Measurements from ENCODE around the gene ULBP1.
"Not testable (repeated sequence)": the region's sequence is repeated elsewhere in the genome, so short reads cannot be mapped to it uniquely, and the experiment has no call there.

Gene ULBP1

DNA sequence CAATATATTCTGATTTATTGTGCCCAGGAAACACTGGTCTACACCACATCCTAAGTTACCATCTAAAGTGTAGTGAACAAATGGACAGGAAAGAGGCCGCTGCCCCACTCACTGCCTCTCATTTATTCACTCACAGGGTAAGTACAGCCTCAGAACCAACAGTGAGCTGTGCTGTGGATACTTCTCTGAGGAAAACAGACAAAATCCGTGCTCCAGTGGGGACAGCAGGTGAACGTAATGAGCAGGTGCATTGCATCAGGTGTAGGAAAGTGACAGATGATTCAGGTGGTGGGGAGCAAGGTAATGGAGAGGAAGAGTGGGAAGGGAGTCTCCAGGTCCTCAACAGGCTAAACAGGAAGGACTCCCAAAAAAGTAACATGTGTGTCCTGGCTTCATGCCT lies 30.3 kb upstream of the ULBP1 start:
- no peak for DNase-seq (ENCODE audit: low read depth in 2 of 2)

DNA sequence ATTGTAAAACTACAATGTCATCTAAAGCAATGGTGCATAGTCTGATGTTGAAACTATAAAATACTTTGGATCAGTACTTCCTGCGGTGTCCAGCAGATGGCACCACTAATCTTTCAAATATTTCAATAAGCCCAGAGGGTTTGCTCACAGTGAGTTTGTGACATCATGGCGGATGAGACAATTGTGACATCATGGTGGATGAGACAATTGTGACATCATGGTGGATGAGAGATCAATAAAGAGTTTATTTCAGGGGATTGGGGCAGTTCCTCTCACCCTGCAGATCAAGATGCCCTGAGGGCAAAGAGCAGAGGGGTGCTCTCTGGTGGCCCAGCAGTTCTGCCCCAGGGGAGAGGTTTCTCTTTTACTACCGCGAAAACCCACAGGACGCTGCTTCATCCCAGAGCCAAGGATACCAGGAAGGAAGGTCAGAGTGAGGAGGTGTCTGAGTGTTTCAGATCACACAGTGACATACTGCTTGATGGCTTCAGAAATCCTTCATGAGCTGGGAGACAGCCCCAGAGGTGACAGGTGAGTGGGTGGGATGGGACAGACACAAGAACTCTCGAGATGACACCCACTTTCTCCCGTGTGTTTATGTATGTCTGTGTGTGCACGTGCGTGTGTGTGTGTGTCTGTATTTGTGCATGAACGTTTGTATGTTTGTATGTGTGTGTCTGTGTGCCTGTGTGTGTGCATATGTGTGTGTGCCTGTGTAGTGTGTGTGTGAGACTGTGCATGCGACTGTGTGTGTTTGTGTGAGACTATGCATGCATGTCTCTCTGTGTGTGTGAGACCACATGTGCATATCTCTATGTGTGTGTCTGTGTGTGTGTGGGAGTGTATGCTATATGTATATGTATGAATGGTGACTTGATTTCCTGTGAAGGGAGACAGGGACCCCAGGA lies 29.2 kb upstream of the ULBP1 start:
- peak in 1 of 2 donors; percentile 41 for DNase-seq (ENCODE audit: low read depth in 2 of 2)

DNA sequence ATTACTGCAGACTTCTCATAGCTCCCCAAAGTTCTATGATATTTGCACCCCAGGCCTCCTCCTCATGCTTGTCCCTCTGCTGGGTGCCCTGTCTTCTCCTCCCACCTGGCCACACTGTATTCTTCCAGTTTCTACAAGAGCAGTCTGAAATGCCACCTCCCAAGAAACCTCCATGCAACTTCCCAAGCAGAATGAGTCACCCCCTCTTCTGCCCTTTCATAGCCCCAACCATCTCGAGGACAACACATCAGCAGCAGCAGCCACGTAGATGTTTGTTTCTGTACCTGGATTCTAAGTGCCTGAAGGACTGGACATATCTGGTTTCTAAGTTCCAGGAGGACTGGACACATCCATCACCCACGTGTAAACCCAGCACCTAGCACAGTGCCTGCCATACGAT lies 28.5 kb upstream of the ULBP1 start:
- no peak for DNase-seq (ENCODE audit: low read depth in 2 of 2)

DNA sequence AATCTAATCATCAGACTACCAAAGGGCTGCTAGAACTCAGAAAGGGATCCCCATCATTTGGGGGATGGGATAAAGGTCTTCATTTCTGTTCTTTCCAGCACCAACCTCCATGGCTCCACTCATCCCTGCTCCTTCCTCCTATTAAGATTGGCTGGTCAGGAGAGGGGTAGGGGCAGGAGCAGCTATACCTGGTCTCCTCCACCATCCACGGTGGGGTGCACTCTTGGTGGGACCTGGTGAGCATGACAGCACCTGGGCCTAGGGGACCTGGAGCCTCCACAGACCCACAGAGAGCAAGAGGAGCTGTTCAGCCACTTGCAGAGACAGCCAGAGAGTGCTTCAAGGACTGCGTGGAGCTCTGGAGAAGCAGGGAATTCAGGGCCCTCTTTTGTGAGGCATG lies 28.1 kb upstream of the ULBP1 start:
- no peak for DNase-seq (ENCODE audit: low read depth in 2 of 2)

DNA sequence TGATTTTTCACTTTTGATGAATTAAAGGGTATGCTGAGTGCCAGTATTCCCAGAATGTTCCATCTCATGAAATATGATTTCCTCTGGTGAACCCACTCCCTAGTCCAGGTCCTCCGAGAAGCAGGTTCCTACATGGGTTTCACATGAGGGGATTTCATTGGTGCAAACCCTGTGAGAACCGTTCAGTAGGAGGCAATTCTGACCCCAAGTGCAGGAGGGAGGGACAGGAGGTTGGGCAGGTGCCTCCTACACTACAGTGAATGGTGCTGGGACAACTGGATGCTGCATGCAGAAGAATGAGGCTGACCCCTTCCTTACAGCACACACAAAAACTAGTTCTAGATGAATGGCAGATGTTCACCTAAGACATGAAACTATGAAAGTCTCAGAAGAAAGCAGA lies 27.0 kb upstream of the ULBP1 start:
- DNase-seq (ENCODE audit: low read depth in 2 of 2) = no peak

DNA sequence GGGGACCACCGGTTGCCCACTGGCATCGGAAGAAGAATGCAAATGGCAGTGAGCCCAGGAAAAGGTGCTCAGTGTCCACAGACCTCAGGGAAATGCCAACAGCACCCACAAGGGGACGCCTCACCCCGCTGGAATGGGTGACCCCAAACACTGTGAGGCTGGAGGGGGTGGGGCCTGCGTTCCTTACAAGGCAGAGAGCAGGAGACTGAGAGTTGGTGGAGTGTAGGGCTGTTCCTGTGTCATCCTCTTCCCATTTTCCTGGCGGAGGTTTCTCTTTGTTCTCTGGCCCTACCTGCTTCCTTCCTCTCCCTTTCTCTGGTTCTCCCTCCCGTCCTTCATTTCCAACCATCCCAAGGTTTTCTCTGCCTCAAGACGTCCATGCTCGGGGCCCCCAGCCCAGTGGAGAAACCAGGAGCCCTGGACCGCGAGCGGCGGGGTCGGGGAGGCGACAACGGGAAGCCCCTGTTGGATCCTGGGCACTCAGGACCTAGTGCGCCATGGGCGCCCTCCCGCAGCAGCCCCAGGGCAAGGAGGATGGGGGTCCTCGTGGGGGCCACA lies 25.7 kb upstream of the ULBP1 start:
- DNase-seq (ENCODE audit: low read depth in 2 of 2) = not testable (repeated sequence)

DNA sequence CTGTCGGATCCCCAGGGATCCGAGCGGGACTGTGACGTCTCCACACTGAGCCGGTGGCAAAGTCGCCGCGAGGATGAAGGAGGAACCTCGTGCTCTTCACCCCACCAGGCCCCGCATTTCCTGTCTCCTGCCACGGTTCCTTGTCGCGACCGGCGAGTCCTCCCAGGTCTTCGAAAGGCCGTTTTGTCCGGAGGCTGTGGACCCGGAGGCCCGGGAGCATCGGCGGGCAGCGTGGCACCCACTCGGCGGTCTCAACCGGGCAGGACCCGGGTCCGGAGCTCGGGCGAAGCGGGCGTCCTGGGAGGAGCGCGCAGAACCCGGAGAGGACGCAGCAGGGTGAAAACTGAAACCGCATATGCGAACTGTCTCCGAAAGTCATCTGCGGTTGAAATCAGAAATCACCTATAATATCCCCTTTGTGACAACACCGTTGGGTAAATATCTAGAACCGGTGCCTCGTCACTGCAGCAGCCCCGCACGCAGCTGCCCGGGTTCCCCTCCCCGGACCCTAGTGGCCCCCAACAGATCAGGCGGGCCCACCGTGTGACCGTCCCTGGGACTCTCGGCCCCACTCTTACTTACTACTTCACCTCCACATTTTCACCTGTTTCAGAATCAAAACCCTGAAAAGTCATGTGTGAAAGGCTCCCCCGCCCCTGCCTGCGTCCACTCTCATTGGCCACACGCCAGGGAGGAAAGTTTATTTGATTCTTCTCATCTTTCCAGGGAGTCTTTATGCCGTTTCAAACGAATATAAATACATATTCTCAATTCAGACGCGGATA lies 25.0 kb upstream of the ULBP1 start:
- DNase-seq (ENCODE audit: low read depth in 2 of 2) = no peak

DNA sequence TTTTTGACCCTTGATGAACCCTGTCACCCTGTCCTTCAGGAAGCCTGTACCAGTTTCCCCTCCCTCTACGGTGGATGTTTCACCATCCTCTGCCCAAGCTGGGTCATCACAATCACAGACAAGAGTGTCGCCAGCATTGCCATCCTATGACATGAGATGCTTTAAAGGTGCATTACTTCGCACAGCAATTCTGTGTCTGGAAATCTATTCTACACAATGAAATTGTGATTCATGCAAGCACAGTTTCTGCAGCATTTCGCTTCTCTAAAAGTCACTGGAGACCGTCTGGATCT lies 24.4 kb upstream of the ULBP1 start:
- DNase-seq (ENCODE audit: low read depth in 2 of 2) = no peak

DNA sequence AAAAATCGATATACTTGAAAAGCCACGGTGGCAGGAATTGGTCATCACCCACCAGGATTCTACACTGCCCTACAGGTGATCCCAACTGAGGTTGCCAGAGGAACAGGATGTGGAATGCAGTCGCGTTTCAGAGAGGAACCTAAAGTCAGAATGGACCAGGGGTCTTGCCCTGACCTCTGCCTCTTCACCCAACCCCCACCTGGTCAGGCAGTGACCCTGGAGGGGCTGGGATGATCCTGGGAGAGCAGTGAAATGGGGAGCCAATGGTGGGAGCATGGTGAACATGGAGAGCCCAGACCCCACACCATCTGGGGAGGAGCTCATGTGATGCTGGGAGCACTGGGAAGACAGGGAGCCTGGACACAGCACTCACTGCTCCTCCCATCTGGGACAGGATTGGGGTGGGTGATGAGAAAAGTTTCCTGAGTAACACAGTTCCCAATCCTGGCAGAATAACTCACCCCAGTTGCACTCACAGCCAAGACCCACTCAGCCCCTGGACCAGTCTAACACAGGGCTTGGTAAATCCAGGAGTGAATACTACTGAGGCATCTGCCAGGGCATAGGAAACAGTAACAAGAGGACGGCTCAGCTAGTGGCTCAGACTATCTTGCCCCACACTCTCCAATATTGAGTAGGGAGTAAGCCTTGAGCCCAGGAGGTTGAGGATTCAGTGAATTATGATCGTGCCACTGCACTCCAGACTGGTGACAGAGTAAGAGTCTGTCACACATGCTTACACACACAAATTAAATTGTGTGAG lies 23.7 kb upstream of the ULBP1 start:
- DNase-seq (ENCODE audit: low read depth in 2 of 2) = no peak

DNA sequence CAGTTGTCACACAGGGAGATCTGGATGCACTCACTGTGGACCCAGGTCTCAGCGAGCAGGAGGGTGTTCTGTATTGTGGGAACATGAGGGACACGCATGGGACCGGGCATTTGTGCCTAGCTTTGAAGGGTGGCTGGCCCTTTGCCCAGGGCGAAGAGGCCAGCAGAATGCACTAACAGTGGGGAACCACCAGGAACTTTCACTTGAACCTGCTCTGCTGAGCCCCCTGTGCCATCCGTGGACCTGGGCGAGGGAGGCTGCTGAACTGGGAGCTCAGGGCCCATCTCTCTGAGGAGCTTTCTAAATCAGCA lies 23.1 kb upstream of the ULBP1 start:
- no peak for DNase-seq (ENCODE audit: low read depth in 2 of 2)

DNA sequence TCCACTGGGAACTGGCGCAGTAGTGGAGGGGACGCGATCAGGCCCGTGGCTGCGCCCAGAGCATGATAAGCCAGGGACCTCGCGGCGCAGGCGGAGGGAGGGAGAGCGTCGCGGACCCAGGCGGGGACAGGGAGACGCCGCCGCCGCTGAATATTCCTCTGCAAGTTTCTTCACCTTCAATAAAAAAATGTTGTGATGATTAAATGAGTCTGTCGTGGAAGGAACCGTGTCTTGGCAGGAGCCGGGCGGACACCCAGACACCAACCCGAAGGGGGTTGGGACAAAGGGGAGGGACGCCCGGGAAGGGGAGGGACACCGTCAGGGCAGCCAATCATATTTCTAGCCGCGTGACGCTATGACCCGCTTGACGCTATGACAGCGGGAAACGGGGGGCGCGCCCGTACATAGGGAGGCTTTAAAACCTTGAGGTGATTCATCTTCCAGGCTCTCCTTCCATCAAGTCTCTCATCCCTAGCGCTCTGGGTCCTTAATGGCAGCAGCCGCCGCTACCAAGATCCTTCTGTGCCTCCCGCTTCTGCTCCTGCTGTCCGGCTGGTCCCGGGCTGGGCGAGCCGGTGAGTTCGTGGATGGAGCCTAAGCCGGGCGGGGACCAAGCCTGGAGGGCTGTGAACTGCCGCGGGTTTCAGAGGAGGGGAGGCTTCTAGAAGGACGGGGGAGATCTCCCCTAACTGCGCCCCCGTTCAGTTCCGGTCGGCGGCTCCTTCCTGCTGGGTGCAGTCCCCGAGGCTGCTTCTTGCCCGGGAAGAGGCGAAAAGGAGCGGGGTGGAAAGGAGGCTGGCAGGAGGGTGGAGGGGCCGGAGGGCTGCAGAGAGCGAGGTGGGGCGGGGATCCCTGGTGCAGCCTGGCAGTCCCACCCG lies 21.9 kb upstream of the ULBP1 start, which contains the start of gene ULBP2:
ULBP2 (plus strand) TSS at position 432 of the 878 bp plus-strand sequence; CDS start at position 491, 59 bp downstream.
- DNase-seq (ENCODE audit: low read depth in 2 of 2) = peak; percentile 84 to 89

DNA sequence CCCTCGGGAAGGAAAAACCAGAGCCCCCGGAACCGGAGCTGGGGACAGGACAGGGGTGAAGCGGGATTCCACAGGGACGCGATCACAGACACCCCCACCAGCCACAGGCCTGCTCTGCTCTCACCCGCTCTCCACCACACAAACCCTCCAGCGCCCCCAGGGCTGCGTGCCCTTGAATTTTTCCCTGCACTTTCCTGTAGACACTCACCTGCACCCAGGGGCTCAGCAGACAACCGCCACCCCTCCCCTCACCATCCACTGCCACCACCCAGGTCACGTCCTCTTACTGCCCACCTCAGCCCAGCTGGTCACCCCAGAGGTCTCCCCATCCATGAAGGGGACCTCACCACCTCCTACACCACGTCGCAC lies 21.3 kb upstream of the ULBP1 start:
- DNase-seq (ENCODE audit: low read depth in 2 of 2) = no peak

DNA sequence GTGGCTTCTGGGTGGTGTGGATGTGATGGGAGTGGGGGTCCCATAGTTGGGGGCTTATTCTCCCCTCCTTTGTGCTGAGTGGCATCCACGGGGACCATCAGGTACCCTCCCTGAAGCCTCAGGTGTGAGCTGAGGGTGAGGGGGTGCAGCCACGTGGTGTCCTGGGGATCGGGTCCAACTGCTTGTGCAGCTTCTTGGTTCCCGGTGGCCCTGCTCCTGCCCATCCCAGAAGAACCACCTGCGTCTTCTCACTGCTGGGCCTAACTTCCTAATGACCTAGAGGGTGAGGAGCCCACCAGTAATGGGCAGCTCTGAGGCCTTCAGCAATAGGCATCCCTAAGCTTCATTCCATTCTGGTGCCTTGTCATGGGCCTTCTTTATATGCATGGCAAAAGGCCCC lies 20.4 kb upstream of the ULBP1 start:
- DNase-seq (ENCODE audit: low read depth in 2 of 2) = not testable (repeated sequence)

DNA sequence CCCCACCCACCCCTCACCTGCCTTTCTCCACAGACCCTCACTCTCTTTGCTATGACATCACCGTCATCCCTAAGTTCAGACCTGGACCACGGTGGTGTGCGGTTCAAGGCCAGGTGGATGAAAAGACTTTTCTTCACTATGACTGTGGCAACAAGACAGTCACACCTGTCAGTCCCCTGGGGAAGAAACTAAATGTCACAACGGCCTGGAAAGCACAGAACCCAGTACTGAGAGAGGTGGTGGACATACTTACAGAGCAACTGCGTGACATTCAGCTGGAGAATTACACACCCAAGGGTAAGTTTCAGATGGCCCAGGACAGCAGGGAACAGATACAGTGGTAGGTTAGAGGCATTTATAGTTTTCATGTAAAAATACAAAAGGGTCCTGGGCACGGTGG lies 18.5 kb upstream of the ULBP1 start:
- DNase-seq (ENCODE audit: low read depth in 2 of 2) = not testable (repeated sequence)

DNA sequence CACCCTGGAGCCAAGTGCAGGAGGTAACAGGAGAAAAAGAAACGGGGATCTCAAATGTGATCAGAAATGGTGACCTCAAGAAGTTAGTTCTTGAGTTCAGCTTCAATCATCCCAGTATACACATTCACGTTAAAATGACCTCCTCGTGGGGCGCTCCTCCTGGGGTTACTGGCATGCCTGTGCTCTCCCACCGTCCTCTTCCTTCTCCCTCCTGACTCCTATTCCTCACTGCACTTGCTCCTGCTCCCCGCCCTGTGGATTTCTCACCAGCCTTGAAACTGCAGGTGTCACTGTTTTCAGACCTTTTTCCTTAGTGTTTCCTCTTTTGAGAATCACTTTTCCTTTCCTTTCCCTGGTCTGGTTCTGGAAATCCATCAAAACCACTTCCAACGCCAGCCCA lies 17.1 kb upstream of the ULBP1 start:
- not testable (repeated sequence) for DNase-seq (ENCODE audit: low read depth in 2 of 2)

DNA sequence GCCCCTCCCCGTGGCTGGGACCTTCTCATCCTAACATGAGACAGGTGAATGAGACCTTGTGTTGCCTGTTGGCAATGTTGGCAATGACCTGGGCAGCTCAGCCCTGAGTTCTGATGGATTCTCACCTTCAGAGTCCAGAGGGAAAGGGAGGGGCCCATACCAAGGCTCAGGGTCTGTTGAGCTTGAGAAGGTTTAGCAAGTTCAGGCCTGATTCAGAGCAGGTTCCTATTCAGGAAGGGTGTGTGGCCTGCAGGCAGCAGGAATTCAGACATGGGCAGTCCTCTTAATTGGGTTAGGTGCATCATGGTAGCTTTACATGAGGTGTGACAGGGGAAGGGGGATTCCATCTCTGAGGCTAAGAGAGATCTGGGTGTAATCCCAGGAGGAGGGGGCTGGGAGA lies 16.2 kb upstream of the ULBP1 start:
- not testable (repeated sequence) for DNase-seq (ENCODE audit: low read depth in 2 of 2)

DNA sequence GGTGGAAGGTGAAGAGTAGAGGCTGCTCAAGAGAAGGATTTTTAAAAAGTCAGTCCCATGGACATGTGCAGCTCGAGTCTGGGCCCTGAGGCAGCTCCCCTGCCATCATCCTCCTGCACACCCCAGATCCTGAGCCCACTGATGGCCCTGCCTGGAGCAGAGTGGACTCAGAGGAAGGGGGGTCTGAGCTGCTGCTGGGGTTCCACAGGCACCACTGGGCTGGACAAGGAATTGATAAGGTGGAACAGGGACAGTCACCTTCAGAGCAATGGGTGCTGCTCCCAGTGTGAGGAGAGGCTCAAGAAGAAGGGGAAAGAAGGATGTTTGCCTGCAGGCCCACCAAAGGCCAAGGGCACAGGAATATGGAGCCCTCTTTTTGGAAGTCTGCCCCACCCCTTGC lies 15.7 kb upstream of the ULBP1 start:
- no peak for DNase-seq (ENCODE audit: low read depth in 2 of 2)

DNA sequence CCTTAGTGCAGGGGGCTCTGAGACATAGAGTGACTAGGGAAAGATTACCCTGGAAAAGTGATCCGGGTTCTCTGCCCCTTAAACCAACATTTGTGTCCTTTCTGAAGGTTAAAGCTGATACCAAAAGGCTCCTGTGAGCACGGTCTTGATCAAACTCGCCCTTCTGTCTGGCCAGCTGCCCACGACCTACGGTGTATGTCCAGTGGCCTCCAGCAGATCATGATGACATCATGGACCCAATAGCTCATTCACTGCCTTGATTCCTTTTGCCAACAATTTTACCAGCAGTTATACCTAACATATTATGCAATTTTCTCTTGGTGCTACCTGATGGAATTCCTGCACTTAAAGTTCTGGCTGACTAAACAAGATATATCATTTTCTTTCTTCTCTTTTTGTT lies 15.1 kb upstream of the ULBP1 start:
- DNase-seq (ENCODE audit: low read depth in 2 of 2) = no peak

DNA sequence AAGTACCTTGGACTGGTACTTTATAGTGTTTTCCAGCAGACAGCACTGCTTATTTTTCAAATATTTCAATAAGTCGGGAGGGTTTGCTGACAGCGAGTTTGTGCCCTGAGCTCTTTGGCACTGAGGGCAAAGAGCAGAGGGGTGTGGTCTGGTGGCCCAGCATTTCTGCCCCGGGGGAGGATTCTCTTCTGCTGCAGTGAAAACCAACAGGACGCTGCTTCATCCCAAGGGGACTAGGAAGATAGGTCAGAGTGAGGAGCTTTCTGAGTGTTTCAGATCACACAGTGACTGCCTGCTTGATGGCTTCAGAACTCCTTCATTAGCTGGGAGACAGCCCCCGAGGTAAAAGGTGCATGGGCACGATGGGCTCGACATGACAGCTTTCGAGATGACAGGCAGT lies 13.3 kb upstream of the ULBP1 start:
- DNase-seq (ENCODE audit: low read depth in 2 of 2) = no peak

DNA sequence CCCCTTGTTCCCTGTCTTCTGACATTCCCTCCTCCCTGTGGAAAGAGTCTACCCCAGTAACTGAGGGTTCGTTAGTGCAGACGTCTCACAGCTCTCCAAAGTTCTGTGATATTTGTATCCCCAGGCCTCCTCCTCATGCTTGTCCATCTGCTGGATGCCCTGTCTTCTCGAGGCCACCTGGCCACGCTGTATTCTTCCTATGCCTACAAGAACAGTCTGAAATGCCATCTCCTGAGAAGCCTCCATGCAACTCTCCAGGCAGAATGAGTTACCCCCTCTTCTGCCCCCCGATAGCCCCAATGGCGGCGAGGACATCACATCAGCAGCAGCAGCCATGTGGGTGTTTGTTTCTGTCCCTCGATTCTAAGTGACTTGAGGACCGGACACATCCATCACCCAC lies 12.6 kb upstream of the ULBP1 start:
- no peak for DNase-seq (ENCODE audit: low read depth in 2 of 2)

DNA sequence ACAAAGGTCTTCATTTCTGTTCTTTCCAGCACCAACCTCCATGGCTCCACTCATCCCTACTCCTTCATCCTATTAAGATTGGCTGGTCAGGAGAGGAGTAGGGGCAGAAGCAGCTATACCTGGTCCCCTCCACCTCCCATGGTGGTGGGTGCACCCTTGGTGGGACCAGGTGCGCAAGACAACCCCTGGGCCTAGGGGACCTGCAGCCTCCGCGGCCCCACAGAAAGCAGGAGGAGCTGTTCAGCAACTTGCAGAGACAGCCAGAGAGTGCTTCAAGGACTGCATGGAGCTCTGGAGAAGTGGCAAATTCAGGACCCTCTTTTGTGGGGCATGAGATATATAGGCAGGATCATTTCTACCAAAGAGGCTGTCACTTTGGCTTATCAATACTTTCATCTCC lies 12.1 kb upstream of the ULBP1 start:
- no peak for DNase-seq (ENCODE audit: low read depth in 2 of 2)
